HepG2 (cell line): Measurements from ENCODE around the gene STIP1. TPM values are rescaled to one million over a fixed set of nuclear protein-coding genes. Genes with fewer than 3 reads are reported as not detected.

Experiments used
- ATAC-seq: fragments of 200-7000 bp; cut with Tn5 transposase; 3 replicates; pipeline ENCODE4 v1.9.1; 2020; ENCODE audit warnings: mild to moderate bottlenecking, moderate library complexity
- BruUV-seq: library from RNA; stranded (reverse); fragments of 400-500 nt; replicated peaks from 2 replicates; lab custom pipeline; 2021; lab: Mats Ljungman, UMichigan
- CTCF ChIA-PET: fragments of 300-600 bp; formaldehyde crosslinking; extraction: SDS; loops from one replicate; lab custom pipeline; 2021; ENCODE audit warnings: low total read pairs, inconsistent platforms, low intra/inter-chr PET ratio; lab: Yijun Ruan, JAX
- POLR2A ChIA-PET: fragments of 350-600 bp; sonication (Branson Sonifier 250); formaldehyde crosslinking; loops from one replicate; lab custom pipeline; 2020; ENCODE audit warnings: antibody characterized with exemption, inconsistent platforms; lab: Yijun Ruan, JAX
- DNase-seq: peaks from one replicate; pipeline ENCODE4 v3.0.0-alpha.2; 2015; ENCODE audit warnings: low spot score
- FAIRE-seq: peaks from 3 replicates; lab custom pipeline; 2011; peaks lifted over from hg19 to GRCh38; lab: Jason Lieb, UNC
- H2AFZ ChIP-seq: one replicate; pipeline ENCODE4 v1.6.1; 2011; ENCODE audit warnings: low read length, inconsistent platforms
- H3K27ac ChIP-seq: fragments of 300-600 bp; 3 replicates; pipeline ENCODE4 v1.8.0; 2011; ENCODE audit warnings: mixed run types, mild to moderate bottlenecking, mixed read lengths, low read length, inconsistent platforms; ENCODE audit not compliant: insufficient read depth; ENCODE audit errors: extremely low read length
- H3K27me3 ChIP-seq, 2 experiments: fragments of 200-600 bp in 1 of 2; 2 replicates in 1 of 2; 3 replicates in 1 of 2; pipeline versions ENCODE4 v1.6.0 to v1.8.0; 2011; ENCODE audit warnings: low read length in 2 of 2, mild to moderate bottlenecking in 2 of 2, moderate library complexity in 2 of 2, inconsistent platforms in 1 of 2; ENCODE audit not compliant: insufficient read depth in 2 of 2, control insufficient read depth in 1 of 2
- H3K36me3 ChIP-seq, 2 experiments: fragments of 200-600 bp in 1 of 2; replicated peaks in 1 of 2; 2 replicates in 1 of 2; 3 replicates in 1 of 2; pipeline versions ENCODE4 v1.5.1 to v1.8.0; 2011; ENCODE audit warnings: low read length in 2 of 2, inconsistent platforms in 1 of 2; ENCODE audit not compliant: insufficient read depth in 2 of 2, control insufficient read depth in 1 of 2
- H3K4me1 ChIP-seq: 2 replicates; pipeline ENCODE4 v1.5.1; 2012; ENCODE audit warnings: low read length, inconsistent platforms; ENCODE audit not compliant: insufficient read depth
- H3K4me2 ChIP-seq: 2 replicates; pipeline ENCODE4 v1.6.0; 2011; ENCODE audit warnings: low read depth, low read length, inconsistent platforms
- H3K4me3 ChIP-seq, 3 experiments: fragments of 200-600 bp in 1 of 3; sonication (generic), shearing (Covaris generic) in 1 of 3; replicated peaks in 1 of 3; 2 replicates each; pipeline ENCODE4 v1.5.1; 2011 to 2016; ENCODE audit warnings: low read length in 3 of 3, inconsistent platforms in 2 of 3, low read depth in 2 of 3, mild to moderate bottlenecking in 2 of 3, control low read depth in 1 of 3, mixed read lengths in 1 of 3; ENCODE audit not compliant: insufficient read depth in 1 of 3
- H3K79me2 ChIP-seq: one replicate; pipeline ENCODE4 v1.6.1; 2011; ENCODE audit warnings: low read length, inconsistent platforms; ENCODE audit not compliant: insufficient read depth
- H3K9ac ChIP-seq: 2 replicates; pipeline ENCODE4 v1.6.0; 2011; ENCODE audit warnings: mild to moderate bottlenecking, low read depth, low read length, inconsistent platforms; ENCODE audit not compliant: insufficient read depth
- H3K9me3 ChIP-seq: 2 replicates; pipeline ENCODE4 v1.5.1; 2012; ENCODE audit warnings: mild to moderate bottlenecking, low read length
- H4K20me1 ChIP-seq: 2 replicates; pipeline ENCODE4 v1.6.0; 2011; ENCODE audit warnings: inconsistent platforms, mild to moderate bottlenecking, low read length, moderate library complexity; ENCODE audit not compliant: insufficient read depth
- AGO1 ChIP-seq: fragments of 200-400 bp; formaldehyde crosslinking; IDR thresholded peaks from 2 replicates; pipeline ENCODE4 v1.6.1; 2017; ENCODE audit warnings: mild to moderate bottlenecking, low read depth, low read length, moderate library complexity; ENCODE audit not compliant: poor library complexity, severe bottlenecking
- HNRNPH1 ChIP-seq: fragments of 200-400 bp; formaldehyde crosslinking; optimal IDR thresholded peaks from 2 replicates; pipeline ENCODE3; 2017; ENCODE audit warnings: mild to moderate bottlenecking, low read depth, low read length
- HNRNPL ChIP-seq: fragments of 200-400 bp; formaldehyde crosslinking; IDR thresholded peaks from 2 replicates; pipeline ENCODE4 v1.6.1; 2017; ENCODE audit warnings: mild to moderate bottlenecking, low read depth, low read length
- KDM2A ChIP-seq: sonication (generic); formaldehyde crosslinking; IDR thresholded peaks from 2 replicates; pipeline ENCODE4 v1.4.0; 2020; ENCODE audit warnings: low read depth, missing genetic modification reagents, borderline replicate concordance
- MED8 ChIP-seq: sonication (generic); formaldehyde crosslinking; IDR thresholded peaks from 2 replicates; pipeline ENCODE4 v1.8.1; 2023; ENCODE audit warnings: mild to moderate bottlenecking, missing genetic modification reagents; ENCODE audit not compliant: insufficient replicate concordance
- NAIF1 ChIP-seq: sonication (generic); formaldehyde crosslinking; IDR thresholded peaks from 2 replicates; pipeline ENCODE4 v1.5.0; 2020; ENCODE audit warnings: mild to moderate bottlenecking, missing genetic modification reagents, borderline replicate concordance
- POLR2A ChIP-seq, 2 experiments: IDR thresholded peaks; 2 replicates each; pipeline ENCODE4 v1.6.1; 2011; ENCODE audit warnings: low read depth in 2 of 2, low read length in 2 of 2, mild to moderate bottlenecking in 1 of 2, moderate library complexity in 1 of 2; ENCODE audit not compliant: insufficient read depth in 1 of 2
- RBFOX2 ChIP-seq: fragments of 200-400 bp; formaldehyde crosslinking; IDR thresholded peaks from 2 replicates; pipeline ENCODE4 v1.6.1; 2017; ENCODE audit warnings: low read depth, mild to moderate bottlenecking, low read length
- SIN3A ChIP-seq: IDR thresholded peaks from 2 replicates; pipeline ENCODE4 v1.6.1; 2011; ENCODE audit warnings: low read depth, mild to moderate bottlenecking, control low read depth, low read length, borderline replicate concordance
- TBX2 ChIP-seq: sonication (generic); formaldehyde crosslinking; IDR thresholded peaks from 2 replicates; pipeline ENCODE4 v1.5.0; 2020; ENCODE audit warnings: missing genetic modification reagents, mild to moderate bottlenecking, borderline replicate concordance
- YEATS2 ChIP-seq: sonication (generic); formaldehyde crosslinking; IDR thresholded peaks from 2 replicates; pipeline ENCODE4 v1.4.0; 2020; ENCODE audit warnings: missing genetic modification reagents, borderline replicate concordance
- ZMYM3 ChIP-seq: sonication (generic); formaldehyde crosslinking; IDR thresholded peaks from 2 replicates; pipeline ENCODE4 v1.5.1; 2020; ENCODE audit warnings: mild to moderate bottlenecking, missing genetic modification reagents
- ZNF607 ChIP-seq: sonication (generic); formaldehyde crosslinking; IDR thresholded peaks from 2 replicates; pipeline ENCODE4 v1.5.1; 2020; ENCODE audit warnings: missing genetic modification reagents, mild to moderate bottlenecking, borderline replicate concordance
- ZNF749 ChIP-seq: sonication (generic); formaldehyde crosslinking; IDR thresholded peaks from 2 replicates; pipeline ENCODE4 v1.8.0; 2022; ENCODE audit warnings: mild to moderate bottlenecking, missing genetic modification reagents, moderate library complexity, borderline replicate concordance
- WGBS: methylation state at CpG from one replicate; pipeline ENCODE4 v1.1.6; 2017; ENCODE audit warnings: low lambda C conversion rate; 5-methylcytosine and 5-hydroxymethylcytosine counted together
- in situ Hi-C: cut with HindIII; loops from 2 replicates; pipeline ENCODE4 v1.10.0; 2017; ENCODE audit warnings: low pct_unique_long_range_greater_than_20kb; ENCODE audit not compliant: extremely low pct_ligation_motif_present
- intact Hi-C: fragments of 100-400 bp; cut with micrococcal nuclease; formaldehyde crosslinking; loops from one replicate; pipeline ENCODE4 v1.10.0; 2022; ENCODE audit not compliant: unreplicated experiment
- polyA plus RNA-seq, 8 experiments: library from polyadenylated mRNA; depleted of rRNA in 3 of 8; stranded (reverse) in 7 of 8; unstranded in 1 of 8; fragments of >200 nt; fragmentation: Illumina TruSeq in 4 of 8; extraction: Trizol in 4 of 8; gene quantifications; 2 replicates each; pipeline versions ENCODE4 v1.2.1 to v1.2.3, GENCODE V29; 2011 to 2016; ENCODE audit warnings: low read depth in 4 of 8, missing spikeins in 1 of 8, mixed read lengths in 1 of 8; ENCODE audit not compliant: insufficient read depth in 1 of 8
- total RNA-seq, 5 experiments: library from RNA; depleted of rRNA; stranded (reverse); fragments of >200 nt; fragmentation: Illumina TruSeq; extraction: Trizol; gene quantifications; 2 replicates each; pipeline ENCODE4 v1.2.3, GENCODE V29; 2016; ENCODE audit warnings: low read depth in 1 of 5
- TF ChIP-seq, protein P1 (sequence below): sonication (generic); formaldehyde crosslinking; IDR thresholded peaks from 2 replicates; pipeline ENCODE4 v1.4.0; 2020; ENCODE audit warnings: mild to moderate bottlenecking, missing genetic modification reagents
- TF ChIP-seq, protein P2 (sequence below): sonication (generic); formaldehyde crosslinking; IDR thresholded peaks from 2 replicates; pipeline ENCODE4 v1.4.0; 2020; ENCODE audit warnings: missing genetic modification reagents

The STIP1 gene
- total and polyA plus RNA-seq, 2 of the 13 experiments (the other 11 are each of a cell fraction or from before 2014, with no cell fraction given): 81.1 to 217 TPM

DNA sequence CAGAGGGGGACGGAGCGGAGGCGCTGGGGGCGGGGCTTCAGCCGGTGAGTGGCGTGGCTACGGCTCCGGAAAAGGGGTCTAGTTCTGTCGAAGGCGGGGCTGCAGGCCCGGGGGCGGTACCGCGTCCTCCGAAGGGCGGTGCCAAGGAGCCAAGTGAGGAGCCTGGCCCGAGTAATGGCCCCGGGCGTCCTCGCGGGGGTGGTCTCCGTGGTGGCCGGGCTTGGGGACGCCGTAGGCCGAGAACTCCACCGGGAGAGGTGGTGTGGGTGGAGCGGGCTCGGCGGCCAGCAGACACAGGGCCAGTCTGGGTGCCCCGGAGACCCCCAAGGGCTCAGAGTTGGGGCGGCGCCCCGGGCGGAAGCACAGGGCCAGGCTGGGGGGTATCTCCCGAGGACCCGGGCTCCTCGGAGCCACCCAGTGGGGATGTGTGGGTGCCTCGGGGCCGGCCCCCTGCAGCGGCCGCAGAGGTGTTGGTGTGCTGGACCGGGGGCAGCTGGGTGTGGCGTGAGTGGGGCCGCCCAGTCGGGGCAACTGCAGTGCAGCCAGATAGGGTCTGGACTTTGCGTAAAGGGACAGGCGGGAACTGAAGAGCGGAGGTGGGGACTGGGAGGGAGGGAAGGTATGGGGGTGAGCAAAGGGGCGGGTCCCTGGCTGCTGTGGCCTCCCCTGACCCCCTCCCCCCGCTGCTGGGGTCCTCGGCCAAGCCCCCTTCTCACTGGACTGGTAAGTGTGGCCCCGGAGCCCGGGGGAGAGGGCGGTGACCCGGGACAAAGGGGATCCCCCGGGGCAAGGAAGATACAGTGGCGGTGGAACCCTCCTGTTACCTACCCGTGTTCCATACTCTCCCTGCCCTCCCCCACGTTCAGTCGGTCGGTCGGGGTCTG lies 55.8 kb downstream of the STIP1 start (continued):
- TF ChIP-seq TBX2: no peak; the same call in 1 of the 2 replicates
- TF ChIP-seq ZMYM3 (CRISPR knock-in tag): no peak
- TF ChIP-seq ZNF607 (CRISPR knock-in tag): peak; percentile 48; the same call in 1 of the 2 replicates
- TF ChIP-seq YEATS2 (CRISPR knock-in tag): no peak
- peak; percentile 58; the same call in 1 of the 2 replicates for TF ChIP-seq SIN3A

- Histone ChIP-seq H3K9ac (peak overlapping the region; percentile 13; the same call in 1 of the 2 replicates), H3K4me2 (peak overlapping the region; percentile 95), H3K4me3 (peak overlapping the region in 1 of 3 experiments; percentile 20; a peak in 1 of 6 replicates), H3K27ac (no peak overlapping the region), H3K79me2 (peaks cover 26% of the 10 kb centered on the region), H4K20me1 (no peaks in the 10 kb centered on the region), H2AFZ (no peak overlapping the region), H3K27me3 (no peaks in the 10 kb centered on the region; a peak in 1 of 5 replicates), H3K36me3 (peaks cover 0 to 11% of the 10 kb centered on the region in 2 experiments; a peak in 3 of 5 replicates), H3K9me3 (no peaks in the 10 kb centered on the region), H3K4me1 (peaks cover 52% of the 10 kb centered on the region)
- CTCF ChIA-PET: no interaction called here
- FAIRE-seq: no peak
- in situ Hi-C loops (loop anchor here (5.0 kb wide), 1 partner anchor 59 kb away; the partner anchor contains the start of gene CATSPERZ), intact Hi-C loops (loop anchor here (5.0 kb wide), 1 partner anchor 56 kb away; the partner anchor contains the start of gene STIP1)
- no peak for DNase-seq
- POLR2A ChIA-PET: interaction anchor here (1.2 to 8.3 kb wide), 5 partner anchors 17 to 67 kb away, joined by 3 to 113 read pairs (median 15); partner anchors contain the start of genes NUDT22 and TRPT1
- ATAC-seq: no peak
- WGBS: 99% methylated on average over 8 of the region's 8 CpGs
- BruUV-seq: no TSS peak
- peak; percentile 48 for TF ChIP-seq RBFOX2
- peak; percentile 23 for TF ChIP-seq HNRNPH1
- peak; percentile 3 for TF ChIP-seq MED8 (CRISPR knock-in tag)
- TF ChIP-seq HNRNPL: no peak
- TF ChIP-seq ZNF749: 0 out of 2 replicates have a peak, but pooled peaks have one; percentile 0
- TF ChIP-seq, protein P1, sequence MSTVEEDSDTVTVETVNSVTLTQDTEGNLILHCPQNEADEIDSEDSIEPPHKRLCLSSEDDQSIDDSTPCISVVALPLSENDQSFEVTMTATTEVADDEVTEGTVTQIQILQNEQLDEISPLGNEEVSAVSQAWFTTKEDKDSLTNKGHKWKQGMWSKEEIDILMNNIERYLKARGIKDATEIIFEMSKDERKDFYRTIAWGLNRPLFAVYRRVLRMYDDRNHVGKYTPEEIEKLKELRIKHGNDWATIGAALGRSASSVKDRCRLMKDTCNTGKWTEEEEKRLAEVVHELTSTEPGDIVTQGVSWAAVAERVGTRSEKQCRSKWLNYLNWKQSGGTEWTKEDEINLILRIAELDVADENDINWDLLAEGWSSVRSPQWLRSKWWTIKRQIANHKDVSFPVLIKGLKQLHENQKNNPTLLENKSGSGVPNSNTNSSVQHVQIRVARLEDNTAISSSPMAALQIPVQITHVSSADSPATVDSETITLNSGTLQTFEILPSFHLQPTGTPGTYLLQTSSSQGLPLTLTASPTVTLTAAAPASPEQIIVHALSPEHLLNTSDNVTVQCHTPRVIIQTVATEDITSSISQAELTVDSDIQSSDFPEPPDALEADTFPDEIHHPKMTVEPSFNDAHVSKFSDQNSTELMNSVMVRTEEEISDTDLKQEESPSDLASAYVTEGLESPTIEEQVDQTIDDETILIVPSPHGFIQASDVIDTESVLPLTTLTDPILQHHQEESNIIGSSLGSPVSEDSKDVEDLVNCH (CRISPR knock-in tag): no peak
- peak; percentile 83 for TF ChIP-seq AGO1
- TF ChIP-seq POLR2A (IDR thresholded peaks at IDR 0.05; ENCODE audit: insufficient read depth in 1 of 2, low read depth in 2 of 2, low read length in 2 of 2): peak in 1 of 2 experiments; percentile 15; a peak in 1 of 4 replicates
- TF ChIP-seq NAIF1: no peak
- 0 out of 2 replicates have a peak, but pooled peaks have one; percentile 5 for TF ChIP-seq KDM2A (CRISPR knock-in tag)
- TF ChIP-seq, protein P2, sequence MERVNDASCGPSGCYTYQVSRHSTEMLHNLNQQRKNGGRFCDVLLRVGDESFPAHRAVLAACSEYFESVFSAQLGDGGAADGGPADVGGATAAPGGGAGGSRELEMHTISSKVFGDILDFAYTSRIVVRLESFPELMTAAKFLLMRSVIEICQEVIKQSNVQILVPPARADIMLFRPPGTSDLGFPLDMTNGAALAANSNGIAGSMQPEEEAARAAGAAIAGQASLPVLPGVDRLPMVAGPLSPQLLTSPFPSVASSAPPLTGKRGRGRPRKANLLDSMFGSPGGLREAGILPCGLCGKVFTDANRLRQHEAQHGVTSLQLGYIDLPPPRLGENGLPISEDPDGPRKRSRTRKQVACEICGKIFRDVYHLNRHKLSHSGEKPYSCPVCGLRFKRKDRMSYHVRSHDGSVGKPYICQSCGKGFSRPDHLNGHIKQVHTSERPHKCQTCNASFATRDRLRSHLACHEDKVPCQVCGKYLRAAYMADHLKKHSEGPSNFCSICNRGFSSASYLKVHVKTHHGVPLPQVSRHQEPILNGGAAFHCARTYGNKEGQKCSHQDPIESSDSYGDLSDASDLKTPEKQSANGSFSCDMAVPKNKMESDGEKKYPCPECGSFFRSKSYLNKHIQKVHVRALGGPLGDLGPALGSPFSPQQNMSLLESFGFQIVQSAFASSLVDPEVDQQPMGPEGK (CRISPR knock-in tag): 0 out of 2 replicates have a peak, but pooled peaks have one; percentile 28
These were observed 57.4 kb downstream of the STIP1 start for GRCh38 chr11:64243236-64243854.
